Smooth muscle cell (in vitro differentiated cells): Measurements from ENCODE around the gene PNPLA1. TPM values are rescaled to one million over a fixed set of nuclear protein-coding genes. Genes with fewer than 3 reads are reported as not detected.

ENCODE experiments used
- DNase-seq: peaks from one replicate; lab custom pipeline; 2025; ENCODE audit not compliant: unreplicated experiment; lab: John Stamatoyannopoulos, UW
- H2AFZ ChIP-seq: fragments of 200-600 bp; sonication (generic); 2 replicates; pipeline ENCODE4 v1.6.0; 2016; ENCODE audit warnings: antibody characterized with exemption, low read depth, mild to moderate bottlenecking
- H3F3A ChIP-seq: fragments of 200-600 bp; sonication (generic); 2 replicates; pipeline ENCODE4 v1.6.0; 2017; ENCODE audit warnings: antibody characterized with exemption, low read depth
- H3K27ac ChIP-seq: fragments of 200-600 bp; sonication (generic); 2 replicates; pipeline ENCODE4 v1.5.1; 2016; ENCODE audit warnings: low read depth, mild to moderate bottlenecking
- H3K27me3 ChIP-seq: fragments of 200-600 bp; sonication (generic); 2 replicates; pipeline ENCODE4 v1.6.1; 2016; ENCODE audit warnings: low read depth, mild to moderate bottlenecking
- H3K36me3 ChIP-seq: fragments of 200-600 bp; sonication (generic); 2 replicates; pipeline ENCODE4 v1.5.1; 2016; ENCODE audit warnings: low read depth
- H3K4me1 ChIP-seq: fragments of 200-600 bp; sonication (generic); 2 replicates; pipeline ENCODE4 v1.5.1; 2016; ENCODE audit warnings: low read depth
- H3K4me2 ChIP-seq: fragments of 200-600 bp; sonication (generic); 2 replicates; pipeline ENCODE4 v1.6.0; 2016; ENCODE audit warnings: mild to moderate bottlenecking
- H3K4me3 ChIP-seq: fragments of 200-600 bp; sonication (generic); 2 replicates; pipeline ENCODE4 v1.5.1; 2016; ENCODE audit warnings: mild to moderate bottlenecking
- H3K79me2 ChIP-seq: fragments of 200-600 bp; sonication (generic); 2 replicates; pipeline ENCODE4 v1.6.0; 2016; ENCODE audit warnings: low read depth, mild to moderate bottlenecking
- H3K9ac ChIP-seq: fragments of 200-600 bp; sonication (generic); 2 replicates; pipeline ENCODE4 v1.6.0; 2016; ENCODE audit warnings: low read depth
- H3K9me3 ChIP-seq: fragments of 200-600 bp; sonication (generic); replicated peaks from 2 replicates; pipeline ENCODE4 v1.5.1; 2016; ENCODE audit warnings: low read depth
- H4K20me1 ChIP-seq: fragments of 200-600 bp; sonication (generic); 2 replicates; pipeline ENCODE4 v1.6.0; 2016; ENCODE audit warnings: low read depth
- WGBS: methylation state at CpG from one replicate; pipeline ENCODE4 v1.1.7; 2016; ENCODE audit warnings: low lambda C conversion rate; 5-methylcytosine and 5-hydroxymethylcytosine counted together
- polyA plus RNA-seq: library from polyadenylated mRNA; unstranded; fragments of >200 nt; fragmentation: Nextera tagmentation; extraction: Ambion mirVana; gene quantifications from 2 replicates; pipeline ENCODE4 v1.2.1, GENCODE V29; 2016
- total RNA-seq: library from RNA; depleted of rRNA; stranded (reverse); fragments of >200 nt; gene quantifications from 2 replicates; pipeline ENCODE4 v1.2.3, GENCODE V29; 2014
- TF ChIP-seq, protein P1 (sequence below): fragments of 200-600 bp; sonication (generic); IDR thresholded peaks from 2 replicates; pipeline ENCODE4 v1.5.1; 2017; ENCODE audit warnings: borderline replicate concordance, mild to moderate bottlenecking, antibody characterized with exemption; ENCODE audit not compliant: insufficient read depth, poor library complexity, severe bottlenecking

PNPLA1 gene
- total and polyA plus RNA-seq, 2 experiments from 2014 or later: not detected

DNA sequence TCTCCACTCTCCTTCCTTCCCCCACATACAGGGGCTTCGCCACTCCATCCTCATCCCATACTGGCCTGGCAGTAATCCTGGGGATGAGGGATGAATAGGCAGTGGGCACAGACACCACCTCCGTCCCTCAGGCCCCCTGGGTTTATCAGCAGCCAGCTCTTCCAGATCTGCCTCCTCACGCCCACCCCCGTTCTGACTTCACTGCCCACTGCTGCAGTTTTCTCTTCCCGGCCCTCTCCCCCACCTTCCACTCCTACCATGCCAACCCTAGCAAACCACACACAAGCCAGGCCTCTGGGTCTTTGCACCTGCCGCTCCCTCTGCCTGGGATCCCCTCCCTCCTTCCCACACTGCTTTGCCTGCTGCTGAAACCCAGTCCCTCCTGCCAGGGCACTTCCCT is 22.3 kb downstream of the PNPLA1 start:
- Histone ChIP-seq H2AFZ (no peak overlapping the region), H3F3A (no peaks in the 10 kb centered on the region), H3K9ac (no peak overlapping the region), H3K79me2 (no peaks in the 10 kb centered on the region), H3K4me2 (no peak overlapping the region), H3K27me3 (no peaks in the 10 kb centered on the region), H3K4me3 (no peak overlapping the region), H3K9me3 (no peaks in the 10 kb centered on the region), H3K36me3 (no peaks in the 10 kb centered on the region), H3K4me1 (no peaks in the 10 kb centered on the region), H3K27ac (no peak overlapping the region), H4K20me1 (no peaks in the 10 kb centered on the region)
- TF ChIP-seq, protein P1, sequence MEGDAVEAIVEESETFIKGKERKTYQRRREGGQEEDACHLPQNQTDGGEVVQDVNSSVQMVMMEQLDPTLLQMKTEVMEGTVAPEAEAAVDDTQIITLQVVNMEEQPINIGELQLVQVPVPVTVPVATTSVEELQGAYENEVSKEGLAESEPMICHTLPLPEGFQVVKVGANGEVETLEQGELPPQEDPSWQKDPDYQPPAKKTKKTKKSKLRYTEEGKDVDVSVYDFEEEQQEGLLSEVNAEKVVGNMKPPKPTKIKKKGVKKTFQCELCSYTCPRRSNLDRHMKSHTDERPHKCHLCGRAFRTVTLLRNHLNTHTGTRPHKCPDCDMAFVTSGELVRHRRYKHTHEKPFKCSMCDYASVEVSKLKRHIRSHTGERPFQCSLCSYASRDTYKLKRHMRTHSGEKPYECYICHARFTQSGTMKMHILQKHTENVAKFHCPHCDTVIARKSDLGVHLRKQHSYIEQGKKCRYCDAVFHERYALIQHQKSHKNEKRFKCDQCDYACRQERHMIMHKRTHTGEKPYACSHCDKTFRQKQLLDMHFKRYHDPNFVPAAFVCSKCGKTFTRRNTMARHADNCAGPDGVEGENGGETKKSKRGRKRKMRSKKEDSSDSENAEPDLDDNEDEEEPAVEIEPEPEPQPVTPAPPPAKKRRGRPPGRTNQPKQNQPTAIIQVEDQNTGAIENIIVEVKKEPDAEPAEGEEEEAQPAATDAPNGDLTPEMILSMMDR: no peak
- no peak for DNase-seq
- WGBS: 72% methylated on average over 6 of the region's 6 CpGs

DNA sequence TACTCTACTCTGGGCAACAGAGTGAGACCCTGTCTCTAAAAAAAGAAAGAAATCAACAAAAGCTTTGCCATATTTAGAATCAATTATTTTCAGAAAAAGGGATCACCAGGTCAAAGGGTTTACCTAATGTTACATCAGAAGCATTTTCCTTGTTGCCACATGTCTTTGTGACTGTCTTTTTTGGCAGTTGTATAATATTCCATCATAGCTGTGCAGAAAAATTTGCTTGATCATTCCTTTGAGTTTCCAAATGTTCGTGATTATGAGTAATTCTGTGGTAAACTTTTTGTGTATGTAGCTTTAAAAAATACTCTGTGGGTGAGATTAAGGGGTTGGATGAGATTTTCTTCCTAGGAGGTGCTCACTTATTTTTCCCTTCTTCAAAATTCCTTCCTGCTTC is 26.4 kb downstream of the PNPLA1 start:
- H3K9me3 ChIP-seq: no peaks in the 10 kb centered on the region
- no peak overlapping the region for H2AFZ ChIP-seq
- H3K79me2 ChIP-seq: no peaks in the 10 kb centered on the region
- no peaks in the 10 kb centered on the region for H3F3A ChIP-seq
- H3K27me3 ChIP-seq: no peaks in the 10 kb centered on the region
- DNase-seq: no peak
- H3K4me3 ChIP-seq: no peak overlapping the region
- no peaks in the 10 kb centered on the region for H3K36me3 ChIP-seq
- H3K4me1 ChIP-seq: no peaks in the 10 kb centered on the region
- no peaks in the 10 kb centered on the region for H4K20me1 ChIP-seq
- 61% methylated on average over 1 of the region's 1 CpG for WGBS
- no peak overlapping the region for H3K9ac ChIP-seq
- no peak overlapping the region for H3K27ac ChIP-seq
- TF ChIP-seq, protein P1: no peak
- H3K4me2 ChIP-seq: no peak overlapping the region

DNA sequence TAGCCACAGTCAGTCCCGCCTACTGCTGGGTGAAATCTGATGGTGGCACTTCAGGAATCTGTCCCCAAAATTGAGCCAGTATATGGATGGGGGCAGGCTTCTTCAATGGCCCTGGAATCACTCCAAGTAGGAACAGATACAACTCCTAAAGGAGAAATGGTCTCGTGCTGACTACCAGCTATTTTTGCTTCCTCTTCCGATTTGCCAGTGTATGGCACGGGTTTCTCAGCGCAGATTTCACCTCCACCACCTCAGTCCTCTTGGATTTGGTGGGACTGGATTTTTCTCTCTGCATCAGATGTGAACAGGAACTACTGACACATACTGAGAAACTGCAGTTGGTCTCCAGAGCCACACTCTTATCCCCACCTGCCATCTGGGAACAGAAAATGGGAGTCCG is 27.2 kb downstream of the PNPLA1 start:
- no peaks in the 10 kb centered on the region for H3K36me3 ChIP-seq
- no peaks in the 10 kb centered on the region for H4K20me1 ChIP-seq
- no peak overlapping the region for H3K4me2 ChIP-seq
- H3K79me2 ChIP-seq: no peaks in the 10 kb centered on the region
- H3K9ac ChIP-seq: no peak overlapping the region
- no peaks in the 10 kb centered on the region for H3K9me3 ChIP-seq
- no peak overlapping the region for H3K4me3 ChIP-seq
- no peaks in the 10 kb centered on the region for H3F3A ChIP-seq
- no peak overlapping the region for H3K27ac ChIP-seq
- 93% methylated on average over 6 of the region's 6 CpGs for WGBS
- TF ChIP-seq, protein P1: no peak
- H2AFZ ChIP-seq: no peak overlapping the region
- no peaks in the 10 kb centered on the region for H3K4me1 ChIP-seq
- DNase-seq: no peak
- no peaks in the 10 kb centered on the region for H3K27me3 ChIP-seq

DNA sequence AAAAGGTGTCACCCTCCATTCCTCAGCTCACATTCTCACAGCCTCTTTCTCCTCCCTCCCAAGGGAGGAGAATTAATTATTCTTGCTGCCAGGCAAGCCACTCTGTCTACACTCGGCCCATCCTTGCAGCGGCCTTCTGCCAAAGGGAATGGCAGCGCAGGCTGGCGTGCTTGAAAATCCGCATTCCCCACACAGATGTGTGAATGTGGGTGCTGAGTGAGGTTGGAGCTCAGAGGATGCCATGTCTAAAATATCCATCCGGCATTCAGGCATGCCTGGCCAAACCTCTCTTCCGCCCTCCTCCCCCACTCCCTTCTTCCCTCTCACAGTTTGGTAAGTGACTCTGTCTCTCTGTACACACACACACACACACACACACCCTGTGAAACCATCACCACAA is 27.7 kb downstream of the PNPLA1 start:
- H4K20me1 ChIP-seq: no peaks in the 10 kb centered on the region
- no peaks in the 10 kb centered on the region for H3K9me3 ChIP-seq
- no peak overlapping the region for H3K4me3 ChIP-seq
- no peaks in the 10 kb centered on the region for H3F3A ChIP-seq
- no peak for DNase-seq
- no peaks in the 10 kb centered on the region for H3K4me1 ChIP-seq
- TF ChIP-seq, protein P1: no peak
- H3K36me3 ChIP-seq: no peaks in the 10 kb centered on the region
- no peak overlapping the region for H3K9ac ChIP-seq
- no peak overlapping the region for H3K27ac ChIP-seq
- H2AFZ ChIP-seq: no peak overlapping the region
- WGBS: 87% methylated on average over 7 of the region's 7 CpGs
- no peak overlapping the region for H3K4me2 ChIP-seq
- H3K79me2 ChIP-seq: no peaks in the 10 kb centered on the region
- H3K27me3 ChIP-seq: no peaks in the 10 kb centered on the region
